Measurements from ENCODE around the gene GBP5.
"Not testable (repeated sequence)": the region's sequence is repeated elsewhere in the genome, so short reads cannot be mapped to it uniquely, and the experiment has no call there.

Gene GBP5

GRCh38 chr1:89272269-89273041 is at the start of gene GBP5:
TSS of gene GBP5 (minus strand) at chr1:89272860. CDS start at chr1:89269555, 3,305 bp downstream.
- DNase-seq (ENCODE audit: low spot score): not testable (repeated sequence)

GRCh38 chr1:89322402-89322801 is 49.7 kb upstream of the GBP5 start:
- DNase-seq (ENCODE audit: low spot score): no peak

- DNase-seq (ENCODE audit: low spot score): no peak
Observed at GRCh38 chr1:89312572-89312971, 39.9 kb upstream of the GBP5 start.

DNA sequence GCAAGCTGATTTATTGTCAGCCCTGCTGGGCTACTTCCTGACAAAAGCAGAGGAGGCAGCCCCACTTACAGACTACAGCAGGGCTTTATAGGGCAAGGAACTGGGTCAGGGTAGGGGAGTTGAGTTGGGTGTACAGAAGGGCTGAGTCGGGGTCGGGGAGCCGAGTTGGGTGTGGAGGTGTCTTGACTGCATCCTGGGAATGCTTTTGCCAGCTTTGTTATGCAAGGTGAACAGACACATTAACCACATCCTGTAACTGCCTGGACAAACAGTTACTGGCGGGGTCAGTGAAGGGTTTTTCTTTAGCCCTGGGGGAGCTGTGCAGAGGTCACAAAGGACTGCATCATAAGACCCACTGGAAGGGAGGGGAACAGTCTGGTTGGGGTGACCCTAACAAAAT is 39.1 kb upstream of the GBP5 start:
- no peak for DNase-seq (ENCODE audit: low spot score)

DNA sequence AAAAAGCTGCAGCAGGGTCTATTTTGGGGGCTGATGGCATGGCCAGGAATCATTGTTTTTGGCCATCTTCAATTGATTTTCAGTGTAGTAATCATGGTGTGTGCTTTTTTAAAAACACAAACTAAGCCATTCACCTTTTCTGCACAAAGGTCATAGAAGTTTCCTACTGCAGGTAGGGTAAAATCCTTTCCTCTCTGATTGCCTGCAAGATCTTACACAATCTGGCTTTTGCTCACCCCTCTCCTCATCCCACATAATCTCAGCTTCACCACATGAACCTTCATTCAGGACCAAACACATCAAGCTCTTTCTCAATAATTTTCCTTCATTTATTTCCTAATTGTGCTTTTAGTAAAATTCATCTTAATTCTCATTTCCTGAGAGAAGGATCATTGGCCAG is 38.3 kb upstream of the GBP5 start:
- DNase-seq (ENCODE audit: low spot score): no peak

DNA sequence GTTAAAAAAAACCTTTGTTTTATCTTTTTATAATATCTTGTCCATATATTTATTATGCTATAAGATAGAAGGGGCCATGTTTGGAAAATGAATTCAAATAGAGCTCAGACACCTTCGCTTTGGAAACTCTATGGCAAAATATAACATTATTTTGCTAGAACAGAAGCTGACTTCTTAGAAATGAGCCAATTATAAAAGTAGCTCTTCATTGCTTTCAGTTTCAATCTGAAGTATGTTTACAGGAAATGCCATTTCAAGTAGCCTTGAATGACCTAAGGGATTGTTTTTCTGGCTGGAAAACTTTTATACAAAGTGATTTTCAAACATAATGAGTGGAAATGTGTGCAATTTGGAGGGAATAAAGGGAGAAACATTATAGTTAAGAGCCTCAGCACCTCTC is 37.8 kb upstream of the GBP5 start:
- DNase-seq (ENCODE audit: low spot score): no peak

- no peak for DNase-seq (ENCODE audit: low spot score)
Observed at GRCh38 chr1:89309828-89310227, 37.2 kb upstream of the GBP5 start.

GRCh38 chr1:89306273-89306672 is 33.6 kb upstream of the GBP5 start:
- DNase-seq (ENCODE audit: low spot score): no peak

GRCh38 chr1:89305493-89305892 is 32.8 kb upstream of the GBP5 start:
- DNase-seq (ENCODE audit: low spot score): no peak

DNA sequence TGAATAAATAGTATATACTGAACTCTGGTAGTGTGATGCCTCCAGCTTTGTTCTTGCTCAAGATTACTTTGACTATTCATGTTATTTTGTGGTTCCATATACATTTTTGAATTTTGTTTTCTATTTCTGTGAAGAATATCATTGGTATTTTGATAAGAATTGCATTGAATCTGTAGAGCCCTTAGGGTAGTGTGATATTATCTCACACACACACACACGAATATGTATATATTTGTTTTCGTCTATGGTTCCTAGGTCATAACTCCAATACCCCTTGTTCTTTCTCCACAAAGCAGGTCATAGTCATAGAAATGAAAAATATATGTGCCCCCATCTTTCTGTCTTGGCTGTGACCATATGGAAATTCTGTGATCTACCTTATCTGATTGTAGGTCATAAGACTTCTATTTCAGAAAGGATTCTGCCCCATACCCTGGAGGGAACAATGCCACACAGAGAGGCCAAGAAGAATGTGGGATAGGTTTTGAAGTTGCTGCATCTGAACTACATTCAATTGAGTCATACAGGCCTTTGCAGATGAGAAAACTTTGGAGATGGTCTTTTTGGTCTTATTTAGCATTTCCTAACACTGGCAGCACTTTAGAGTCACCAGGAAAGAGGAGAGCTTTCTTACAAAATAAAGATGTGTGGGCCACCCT is 32.0 kb upstream of the GBP5 start:
- DNase-seq (ENCODE audit: low spot score): no peak

- no peak for DNase-seq (ENCODE audit: low spot score)
Observed at GRCh38 chr1:89302697-89303332, 30.2 kb upstream of the GBP5 start.

- not testable (repeated sequence) for DNase-seq (ENCODE audit: low spot score)
Observed at GRCh38 chr1:89299739-89300463, 27.2 kb upstream of the GBP5 start.

DNA sequence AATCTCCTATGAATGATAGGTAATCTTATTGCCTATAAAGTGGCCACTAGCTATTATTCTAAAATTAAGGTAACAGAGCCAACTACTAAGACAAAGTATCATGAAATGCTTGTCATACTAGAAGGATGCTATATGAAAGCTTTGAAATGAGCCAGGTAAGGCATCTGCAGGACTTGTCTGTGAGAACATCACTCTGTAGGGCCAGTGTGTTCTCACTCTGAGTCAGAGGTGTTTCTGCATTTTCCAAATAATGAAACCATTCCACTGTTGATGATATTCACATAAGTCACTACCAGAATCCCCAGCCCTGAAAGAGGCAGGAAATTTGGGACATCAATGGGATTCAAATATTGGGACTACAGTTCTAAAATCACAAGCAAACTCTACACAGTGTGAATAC is 25.8 kb upstream of the GBP5 start:
- no peak for DNase-seq (ENCODE audit: low spot score)

DNA sequence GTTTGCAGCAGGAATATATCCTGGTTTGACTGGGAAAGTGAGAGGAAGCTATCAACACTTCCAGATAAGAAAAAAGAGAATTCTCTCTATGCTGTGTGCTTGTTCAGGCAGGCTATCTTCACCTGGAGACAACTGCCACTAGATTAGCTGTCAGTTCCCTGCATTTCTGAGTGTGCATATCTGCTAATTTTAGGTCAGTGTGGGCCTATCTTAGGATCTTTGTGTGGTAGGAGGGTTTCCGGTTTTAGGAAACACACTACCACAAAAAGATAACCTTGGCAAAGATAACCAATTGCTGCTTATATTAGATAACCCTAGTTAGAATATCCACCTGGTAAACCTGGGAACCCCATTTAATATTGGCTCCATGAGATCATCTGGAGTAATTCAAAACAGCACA is 22.5 kb upstream of the GBP5 start:
- no peak for DNase-seq (ENCODE audit: low spot score)

- DNase-seq (ENCODE audit: low spot score): no peak
Observed at GRCh38 chr1:89291276-89291675, 18.6 kb upstream of the GBP5 start.

DNA sequence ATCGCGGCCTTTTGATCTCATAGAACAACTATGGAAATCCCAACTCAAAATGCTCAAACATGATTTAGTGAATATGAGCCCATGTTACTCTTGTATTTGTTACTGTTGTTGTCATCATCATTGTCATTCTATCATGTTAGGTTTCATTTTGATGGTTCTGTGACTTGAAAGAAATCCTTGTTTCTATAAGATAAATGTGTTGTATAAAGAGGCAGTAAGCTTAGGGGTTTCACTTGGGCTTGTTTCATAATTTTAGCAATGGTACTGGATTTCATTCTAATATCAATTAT is 15.3 kb upstream of the GBP5 start:
- no peak for DNase-seq (ENCODE audit: low spot score)

GRCh38 chr1:89287181-89288050 is 14.8 kb upstream of the GBP5 start:
- DNase-seq (ENCODE audit: low spot score): no peak

GRCh38 chr1:89286549-89287180 is 14.0 kb upstream of the GBP5 start:
- DNase-seq (ENCODE audit: low spot score): no peak

GRCh38 chr1:89285745-89286380 is 13.2 kb upstream of the GBP5 start:
- no peak for DNase-seq (ENCODE audit: low spot score)

- DNase-seq (ENCODE audit: low spot score): not testable (repeated sequence)
Observed at GRCh38 chr1:89284078-89284763, 11.6 kb upstream of the GBP5 start.

Data from D341Med (cell line).